ENCODE results near the gene NME7.
A peak's percentile ranks its signal among the peaks of the same experiment; 100 is the strongest.
"Not testable (repeated sequence)": the region's sequence is repeated elsewhere in the genome, so short reads cannot be mapped to it uniquely, and the experiment has no call there.

NME7 gene

DNA sequence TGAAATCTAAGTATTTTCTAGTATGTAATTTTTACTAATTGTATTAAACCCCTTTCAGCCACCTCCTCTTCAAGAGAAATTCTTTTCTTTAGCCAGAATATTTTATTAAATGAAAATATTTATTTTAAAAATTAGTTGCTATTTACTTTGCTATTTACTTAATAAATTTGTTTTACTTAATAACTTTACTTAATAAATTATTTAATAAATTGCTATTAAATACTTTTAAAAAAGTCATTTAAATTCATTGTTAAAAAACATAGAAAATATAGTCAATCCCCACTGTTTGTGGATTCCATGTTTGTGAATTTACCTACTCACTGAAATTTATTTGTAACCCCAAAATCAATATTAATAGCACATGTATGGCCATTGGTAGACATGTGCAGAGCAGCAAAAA, 155.5 kb downstream of the NME7 start:
- no peak for DNase-seq

GRCh38 chr1:169207797-169208520, 159.6 kb downstream of the NME7 start:
- no peak for DNase-seq

DNA sequence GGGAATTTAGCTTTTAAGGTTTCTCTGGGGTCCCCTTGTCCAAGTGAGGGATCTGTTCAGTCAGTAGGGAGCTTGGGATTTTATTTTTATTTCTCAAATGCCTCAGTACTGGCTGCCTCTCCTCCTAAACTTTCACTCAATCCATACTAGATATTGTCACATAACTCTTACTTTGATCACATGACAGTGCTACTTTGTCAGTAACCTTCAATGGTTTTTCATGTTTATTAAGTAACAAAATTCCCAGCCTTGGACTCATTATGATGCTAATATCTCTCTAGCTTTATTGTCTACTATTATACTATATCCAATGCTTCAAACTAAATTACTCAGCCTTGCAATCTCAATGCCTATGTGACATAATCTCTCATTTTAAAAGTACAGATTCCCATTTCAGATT, 163.4 kb downstream of the NME7 start:
- no peak for DNase-seq

DNA sequence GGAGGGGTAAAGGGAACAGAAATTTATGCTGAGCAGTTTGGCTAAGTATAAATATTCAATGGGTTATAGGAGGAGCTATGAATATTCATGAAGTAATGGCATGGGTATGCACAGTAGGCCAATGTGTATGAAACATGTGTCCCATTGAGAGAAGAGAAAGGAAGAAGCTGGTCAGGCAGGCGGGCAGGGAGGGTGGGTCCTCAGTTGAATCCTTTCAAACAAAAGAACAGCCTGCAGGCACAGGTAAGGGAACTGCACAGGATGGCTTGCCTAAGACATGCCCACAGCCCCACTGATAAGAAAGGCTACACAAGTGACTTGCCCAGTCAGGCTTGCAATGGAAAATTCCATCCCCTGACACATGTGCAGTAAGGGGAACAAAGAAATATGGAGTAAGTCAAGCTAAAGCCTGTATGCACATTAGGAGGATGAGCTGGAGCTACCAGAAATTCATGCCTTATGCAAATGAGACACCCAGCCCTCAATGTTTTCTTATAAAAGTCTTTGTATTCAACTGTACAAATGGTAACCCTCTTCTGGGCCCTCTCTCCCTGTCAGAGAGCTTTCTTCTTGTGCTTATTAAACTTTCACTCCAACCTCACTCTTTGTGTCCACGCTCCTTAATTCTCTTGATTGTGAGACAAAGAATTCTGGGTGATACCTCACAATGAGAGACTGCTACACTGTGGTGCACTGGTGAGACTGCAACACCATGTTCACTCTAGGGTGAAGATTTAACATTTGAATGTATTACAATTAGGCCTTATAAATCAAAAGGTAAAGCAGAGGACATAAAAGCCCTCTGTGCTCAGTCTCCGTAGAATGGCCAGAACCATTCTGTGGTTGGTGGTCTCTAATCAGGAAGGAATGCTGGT, 164.6 kb downstream of the NME7 start:
- no peak for DNase-seq

DNA sequence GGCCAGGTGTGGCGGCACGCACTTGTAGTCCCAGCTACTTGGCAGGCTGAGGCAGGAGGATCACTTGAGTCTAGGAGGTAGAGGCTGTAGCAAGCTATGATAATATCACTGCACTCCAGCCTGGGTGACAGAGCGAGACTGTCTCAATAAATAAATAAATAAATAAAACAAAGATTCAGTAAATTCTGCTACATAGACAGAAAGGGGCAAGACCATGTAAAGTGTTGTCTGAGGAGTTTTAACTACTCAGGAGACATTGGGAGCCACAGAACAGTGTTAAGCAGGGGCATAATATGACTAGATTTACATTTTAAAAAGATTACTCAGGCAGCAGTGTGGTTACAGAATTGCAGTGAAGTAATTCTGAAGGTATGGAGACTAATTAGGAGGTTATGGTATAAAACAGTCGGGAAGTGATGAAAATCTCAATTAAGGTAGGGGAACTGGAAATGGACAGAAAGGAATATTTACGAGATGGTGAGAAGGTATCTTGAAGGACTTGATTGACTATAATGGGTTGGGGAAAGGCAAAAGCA, 166.4 kb downstream of the NME7 start:
- DNase-seq: no peak

- DNase-seq: no peak
Observed at GRCh38 chr1:169200319-169200718, 167.3 kb downstream of the NME7 start.

DNA sequence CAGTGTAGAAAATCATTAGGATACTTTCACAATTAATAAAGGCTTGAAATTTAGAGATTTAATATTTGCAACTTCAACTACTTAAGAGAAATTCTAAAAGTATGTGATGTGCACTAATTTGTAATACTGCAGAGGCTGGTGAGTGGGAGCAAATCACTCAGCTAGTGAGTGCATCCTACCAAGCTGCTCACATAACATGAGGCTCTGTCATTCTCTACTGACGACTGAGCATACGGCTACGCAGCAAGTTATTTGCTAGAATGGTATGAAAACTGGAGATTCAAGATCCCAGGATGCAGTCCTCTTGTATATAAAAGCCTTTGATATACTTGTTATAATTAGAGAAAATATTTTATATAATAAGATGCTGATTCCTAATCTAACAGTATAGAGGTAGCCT, 171.0 kb downstream of the NME7 start:
- no peak for DNase-seq

DNA sequence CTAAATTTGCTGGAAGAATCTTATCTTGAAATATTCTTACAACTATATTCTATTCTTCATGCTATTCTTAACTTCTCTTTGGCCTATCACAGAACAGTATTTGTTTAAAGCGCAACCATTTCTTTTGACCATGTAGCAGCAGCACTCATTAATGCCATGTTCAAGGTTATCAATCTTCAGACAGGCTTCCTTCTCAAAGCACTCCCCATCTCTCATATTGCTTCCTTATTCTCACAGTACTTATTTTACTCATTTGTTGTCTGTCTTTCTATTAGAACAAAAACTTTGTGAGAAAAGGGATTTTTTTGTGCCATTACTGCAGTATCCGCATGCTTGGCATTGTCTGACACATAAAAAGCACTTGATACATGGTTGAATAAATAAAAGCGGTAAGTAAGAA, 171.4 kb downstream of the NME7 start:
- DNase-seq: no peak

DNA sequence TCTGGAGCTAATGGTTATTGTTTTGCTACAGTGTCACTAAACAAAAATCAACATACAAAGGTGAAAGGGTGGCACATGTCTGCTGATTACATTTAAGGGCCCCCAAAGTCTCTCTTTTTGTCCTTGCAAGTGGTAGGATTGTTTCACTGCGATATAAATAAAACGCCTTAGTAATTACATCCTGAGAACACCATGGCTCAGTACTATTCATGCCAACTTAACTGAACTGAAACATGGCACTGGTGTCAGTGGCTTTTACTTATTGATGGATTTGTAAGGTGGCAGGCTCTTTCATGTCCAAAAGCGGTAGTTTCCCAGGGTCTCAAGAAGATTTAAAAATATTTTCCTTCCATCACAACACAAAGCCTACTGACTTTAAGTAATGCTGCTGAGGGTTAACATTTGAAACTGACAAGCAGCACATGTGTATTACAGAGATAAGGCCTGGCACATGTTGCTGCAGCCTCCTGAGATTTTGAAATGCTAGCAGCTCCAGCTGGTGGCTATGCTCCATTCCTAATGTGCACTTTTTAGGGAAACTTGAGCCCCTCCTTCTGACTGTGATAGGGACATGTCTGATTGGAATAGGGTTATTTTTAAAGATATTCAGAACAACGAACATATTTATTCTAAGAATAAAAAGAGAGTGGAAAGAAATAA, 174.3 kb downstream of the NME7 start:
- DNase-seq: no peak

GRCh38 chr1:169186106-169186505, 181.5 kb downstream of the NME7 start:
- DNase-seq: no peak

GRCh38 chr1:169184812-169185211, 182.8 kb downstream of the NME7 start:
- DNase-seq: no peak

DNA sequence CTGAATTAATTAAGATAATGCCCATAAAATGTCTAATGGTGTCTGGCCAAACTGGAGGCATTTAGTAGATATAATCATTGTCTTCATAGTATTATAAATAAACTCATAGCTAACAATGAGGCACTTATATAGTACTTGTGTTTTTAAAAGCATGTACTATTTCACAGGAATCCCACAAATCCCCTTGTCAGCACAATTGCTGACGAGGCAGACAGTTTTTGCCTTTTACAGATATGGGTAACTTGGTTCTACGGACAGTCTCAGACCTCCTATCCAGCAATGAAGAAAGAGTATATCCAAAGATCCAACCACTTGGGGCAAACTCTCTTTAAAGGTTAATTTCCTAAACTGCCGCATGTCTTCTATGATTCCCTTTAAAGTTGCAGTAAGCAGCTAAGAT, 187.4 kb downstream of the NME7 start:
- no peak for DNase-seq

- DNase-seq: not testable (repeated sequence)
Observed at GRCh38 chr1:169179431-169179830, 188.2 kb downstream of the NME7 start.

DNA sequence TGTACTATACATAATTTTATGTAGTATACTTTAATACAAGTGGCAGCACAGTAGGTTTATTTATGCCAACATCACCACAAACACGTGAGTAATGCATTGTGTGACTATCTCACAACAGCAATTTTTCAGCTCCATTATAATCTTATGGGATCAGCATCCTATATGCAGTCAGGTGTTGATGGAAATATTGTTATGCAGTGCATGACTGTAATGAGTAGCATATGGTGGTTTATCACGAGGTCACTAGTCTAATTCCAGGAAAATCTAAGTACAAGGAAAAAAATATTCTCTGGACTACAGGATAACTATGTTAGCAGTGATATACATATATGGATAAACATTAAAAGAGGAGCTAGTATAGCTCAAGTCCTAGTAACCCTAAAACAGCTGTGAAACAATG, 192.1 kb downstream of the NME7 start:
- no peak for DNase-seq

DNA sequence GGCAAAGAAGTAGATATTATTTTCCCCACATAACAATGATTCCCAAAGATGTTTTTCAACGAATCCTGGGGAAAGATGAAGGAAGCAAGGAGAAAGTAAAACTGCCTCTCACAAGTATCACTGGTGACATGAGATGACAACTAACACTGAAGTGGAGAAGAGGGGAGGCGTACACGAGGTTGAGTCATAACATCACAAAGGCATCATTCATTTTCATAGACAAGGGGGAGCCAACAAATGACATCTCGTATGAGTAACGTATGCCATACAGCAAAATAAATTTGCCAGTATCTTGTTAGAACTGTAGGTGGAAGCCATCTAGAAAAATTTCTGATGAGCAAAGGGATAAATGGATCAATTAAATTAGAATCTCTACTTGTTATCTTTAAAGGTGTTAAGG, 204.5 kb downstream of the NME7 start:
- DNase-seq: peak; percentile 68

GRCh38 chr1:169161496-169162194, 206.0 kb downstream of the NME7 start:
- DNase-seq: no peak

DNA sequence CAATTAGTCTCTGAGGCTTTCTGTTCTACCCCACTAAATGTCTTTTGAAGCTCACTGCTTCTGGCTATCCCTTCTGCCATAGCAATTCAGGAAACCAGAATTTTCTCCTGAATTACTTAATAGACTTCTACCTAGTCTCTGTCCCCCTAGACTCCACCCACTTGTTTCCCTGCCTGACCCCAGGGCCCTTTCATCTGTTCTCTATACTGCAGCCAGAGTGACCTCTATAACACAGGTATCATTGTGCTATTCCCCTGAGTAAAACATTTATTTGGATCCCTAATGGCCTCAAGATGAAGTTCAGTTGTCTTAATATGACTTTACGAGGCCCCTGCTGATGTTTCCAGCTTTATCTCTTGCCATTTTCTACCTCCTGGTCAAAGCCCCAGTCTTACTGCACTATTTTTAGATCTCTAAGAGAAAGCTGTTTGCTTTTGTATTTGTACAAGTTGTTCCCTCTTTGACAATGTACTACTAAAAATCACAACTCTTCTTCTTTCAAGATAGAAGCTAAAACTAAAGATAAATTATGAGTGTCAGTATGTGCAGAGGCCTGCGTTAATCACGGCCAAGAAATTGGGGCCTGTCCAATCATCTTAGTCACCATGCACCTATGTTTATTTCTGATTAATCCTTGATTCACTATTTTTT, 206.6 kb downstream of the NME7 start:
- no peak for DNase-seq

DNA sequence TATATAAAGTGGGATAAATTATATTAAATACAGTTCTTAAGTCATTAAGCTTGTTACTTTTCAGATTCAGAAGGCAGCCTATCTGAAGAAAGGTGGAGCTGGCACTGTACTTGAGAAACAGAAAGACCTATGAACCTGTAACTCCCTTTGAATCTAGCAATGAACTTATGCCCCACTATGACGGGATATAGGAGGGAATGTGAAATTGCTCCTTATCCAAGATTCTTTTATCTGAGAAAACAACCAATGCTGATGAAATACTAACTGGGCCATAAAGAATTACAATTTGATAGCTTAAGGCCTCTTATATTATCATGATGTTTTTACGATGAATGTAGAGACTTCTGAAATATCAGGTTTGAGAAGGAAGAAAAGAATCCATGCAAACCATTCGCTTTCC, 211.0 kb downstream of the NME7 start:
- no peak for DNase-seq

DNA sequence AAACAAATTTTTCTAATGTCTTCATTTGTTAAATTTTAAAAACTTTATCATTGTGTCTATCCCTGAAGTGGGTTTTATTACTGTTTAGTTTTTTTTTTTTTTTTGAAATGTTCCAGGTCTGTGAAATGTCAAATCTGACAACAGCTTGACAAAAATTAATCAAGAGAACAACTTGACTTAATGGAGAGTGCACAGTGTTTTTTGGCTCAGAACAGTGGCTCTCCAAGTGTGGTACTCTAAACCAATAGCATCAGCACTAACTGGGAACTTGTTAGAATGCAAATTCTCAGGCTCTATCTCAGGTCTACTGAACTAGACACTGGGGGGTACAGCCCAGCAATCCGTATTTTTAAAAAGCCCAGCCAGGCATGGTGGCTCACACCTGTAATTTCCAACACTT, 211.9 kb downstream of the NME7 start:
- DNase-seq: no peak

DNA sequence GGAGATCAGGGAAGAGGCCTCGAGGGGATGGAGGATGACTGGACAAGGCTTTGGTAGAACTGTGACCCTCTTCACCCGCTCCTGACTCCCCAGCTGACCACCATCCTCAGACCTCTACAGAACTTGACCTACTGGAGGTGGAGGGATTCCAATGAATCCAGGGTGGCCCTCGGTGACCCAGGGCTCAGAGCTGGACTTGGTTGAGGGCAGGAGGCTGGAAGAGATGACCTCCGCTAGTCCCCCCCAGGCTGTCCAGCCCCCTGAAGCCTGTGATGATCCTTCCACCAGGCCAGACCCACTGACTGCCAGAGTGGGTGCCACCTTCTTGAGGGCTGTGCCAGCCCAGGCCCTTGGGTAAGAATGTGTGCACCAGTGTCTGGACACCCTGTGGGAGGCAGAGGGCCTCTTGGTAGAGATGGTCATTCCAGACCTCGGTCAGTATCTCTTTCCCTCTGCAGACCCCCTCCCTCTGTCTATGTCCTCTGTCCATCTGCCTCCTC, 216.2 kb downstream of the NME7 start:
- DNase-seq: no peak

DNA sequence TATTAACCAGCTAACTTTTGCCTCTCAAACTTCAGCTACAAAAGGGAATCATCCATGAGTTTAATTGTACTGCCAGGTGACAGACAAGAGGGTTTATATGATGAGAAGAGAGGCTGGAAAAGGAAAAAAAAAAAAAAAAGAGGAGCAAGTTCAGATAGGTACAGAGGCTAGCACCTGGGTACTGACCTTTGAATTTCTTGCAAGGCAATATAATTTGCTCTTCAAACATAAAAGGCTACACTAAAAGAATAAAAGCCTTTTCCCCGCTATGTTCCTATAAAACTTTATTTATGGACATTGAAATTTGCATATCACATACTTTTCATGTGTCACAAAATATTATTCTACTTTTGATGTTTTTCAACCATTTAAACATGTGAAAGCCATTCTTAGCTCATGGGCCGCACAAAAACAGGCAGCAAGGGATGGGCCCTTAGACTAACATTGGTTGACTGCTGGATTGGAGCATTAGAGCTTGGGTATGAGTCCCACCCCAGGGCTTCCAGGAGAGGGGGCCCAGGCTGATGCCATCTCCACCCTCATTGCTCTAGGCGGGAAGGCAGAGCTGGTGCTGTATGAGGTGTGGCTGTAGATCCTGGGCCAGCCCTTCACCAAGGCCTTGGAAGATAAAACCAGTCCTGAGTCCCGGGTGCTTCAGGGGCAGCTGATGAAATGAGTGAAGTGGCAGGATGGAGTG, 216.8 kb downstream of the NME7 start:
- no peak for DNase-seq

Data from activated CD4-positive, alpha-beta T cell treated with anti-CD3 and anti-CD28 coated beads, Interleukin-2, amount 50 U/mL, for 16 hours (primary cell).